Suppressor macrophage treated with lipopolysaccharide for 1 hour (primary cell): ENCODE data around the gene ZHX3.

Source experiments
- DNase-seq, 3 donors: peaks; one replicate each; pipeline ENCODE4 v3.0.0-alpha.2; 2020 to 2022

The ZHX3 gene

DNA sequence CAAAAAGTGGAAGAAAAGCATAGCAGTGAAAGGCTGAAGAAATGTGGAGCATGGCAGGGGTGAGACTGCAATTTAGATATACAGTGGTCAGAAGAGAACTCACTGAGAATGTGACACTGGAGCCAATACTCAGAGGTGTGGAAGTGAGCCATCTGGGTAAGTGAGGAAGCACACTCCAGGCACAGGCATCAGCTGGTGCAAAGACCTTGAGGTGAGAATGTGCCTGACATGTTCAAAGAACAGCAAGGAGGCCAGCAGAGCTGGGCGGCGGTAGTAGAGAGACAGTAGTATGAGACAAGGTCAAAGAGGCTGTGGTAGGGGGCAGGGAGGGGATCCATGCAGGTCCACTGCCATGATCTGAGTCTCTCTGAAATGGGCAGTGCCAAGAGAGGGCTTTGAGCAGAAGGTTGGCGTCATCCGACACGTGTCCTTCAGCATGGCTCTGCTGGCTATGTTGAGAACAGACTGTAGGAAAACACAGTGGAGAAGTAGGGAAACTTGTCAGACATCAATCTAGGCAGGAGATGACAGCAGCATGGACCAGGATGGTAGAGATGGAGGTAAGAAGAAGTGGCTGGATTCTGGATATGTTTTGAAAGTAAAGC is 95.8 kb downstream of the ZHX3 start:
- DNase-seq: no peak

DNA sequence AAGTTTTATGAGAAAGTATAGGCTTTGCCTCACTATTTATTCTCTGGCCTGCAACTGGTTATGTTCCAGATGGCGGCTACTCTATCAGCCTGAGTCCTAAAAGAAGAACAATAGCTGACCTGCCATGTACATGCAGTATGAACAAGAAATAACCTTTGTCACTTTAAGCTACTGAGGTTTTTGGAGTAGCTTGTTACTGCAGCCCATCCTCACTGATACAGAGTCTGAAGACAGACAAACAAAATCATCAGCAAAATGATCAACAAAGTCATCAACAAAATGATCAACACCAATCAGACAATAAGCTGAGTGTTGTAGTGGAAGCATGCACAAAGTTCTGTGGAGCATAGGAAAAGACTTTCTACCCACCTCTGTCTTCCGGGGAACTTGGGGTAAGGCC is 97.7 kb downstream of the ZHX3 start:
- DNase-seq: no peak

DNA sequence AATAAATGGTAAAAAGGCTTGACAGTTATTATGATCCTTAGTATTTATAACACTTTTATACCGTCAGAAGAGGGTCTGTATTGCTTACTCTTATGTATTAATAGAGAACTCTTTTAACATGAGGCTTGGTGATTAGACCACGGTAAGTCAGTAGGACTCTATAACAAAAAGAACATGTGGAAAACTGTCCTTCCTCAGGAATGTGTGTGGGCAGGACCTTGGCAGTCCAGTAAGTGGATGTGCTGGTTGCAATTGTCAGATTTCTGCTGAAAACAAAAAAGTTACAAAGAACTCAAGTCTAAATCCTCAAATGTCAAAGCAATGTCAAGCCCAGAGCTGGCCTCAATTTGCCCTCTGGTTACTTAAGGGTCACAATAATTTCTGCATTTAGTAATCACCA is 99.1 kb downstream of the ZHX3 start:
- DNase-seq: no peak

DNA sequence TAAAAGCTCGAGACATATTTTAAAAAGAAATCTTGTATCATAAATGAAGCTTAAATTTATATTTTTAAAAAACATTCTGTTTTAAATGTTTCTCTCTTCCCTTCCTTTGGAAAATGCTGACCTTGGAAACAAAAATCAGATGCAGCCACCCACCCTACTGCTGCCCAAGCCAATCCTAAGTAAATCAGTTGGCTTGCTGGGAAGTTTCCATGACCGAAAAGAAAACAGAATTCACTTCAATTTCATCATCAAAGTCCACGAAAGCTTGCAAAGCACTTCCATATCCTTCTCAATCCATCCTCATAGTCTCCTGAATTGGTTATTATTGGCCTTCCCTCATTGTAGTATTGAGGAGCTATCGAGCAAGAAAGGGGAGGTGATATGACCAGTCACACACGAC is 100.1 kb downstream of the ZHX3 start:
- no peak for DNase-seq

DNA sequence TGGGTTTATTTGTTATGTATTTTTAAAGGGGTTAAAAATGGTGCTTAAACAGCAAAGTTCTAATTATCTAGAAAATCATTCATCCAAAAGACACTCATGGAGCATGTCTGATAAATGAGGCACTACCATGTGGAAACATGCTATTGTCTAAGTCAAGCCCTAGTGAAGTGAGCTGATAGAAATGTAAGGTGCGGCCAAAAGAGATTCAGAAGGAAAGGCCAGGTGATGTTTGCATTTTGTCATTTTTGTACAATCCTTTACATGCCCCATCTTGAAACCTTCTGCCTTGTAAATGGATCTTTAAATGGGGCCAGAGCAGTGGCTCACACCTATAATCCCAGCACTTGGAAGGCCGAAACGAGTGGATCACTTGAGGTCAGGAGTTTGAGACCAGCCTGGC is 102.9 kb downstream of the ZHX3 start:
- no peak for DNase-seq

DNA sequence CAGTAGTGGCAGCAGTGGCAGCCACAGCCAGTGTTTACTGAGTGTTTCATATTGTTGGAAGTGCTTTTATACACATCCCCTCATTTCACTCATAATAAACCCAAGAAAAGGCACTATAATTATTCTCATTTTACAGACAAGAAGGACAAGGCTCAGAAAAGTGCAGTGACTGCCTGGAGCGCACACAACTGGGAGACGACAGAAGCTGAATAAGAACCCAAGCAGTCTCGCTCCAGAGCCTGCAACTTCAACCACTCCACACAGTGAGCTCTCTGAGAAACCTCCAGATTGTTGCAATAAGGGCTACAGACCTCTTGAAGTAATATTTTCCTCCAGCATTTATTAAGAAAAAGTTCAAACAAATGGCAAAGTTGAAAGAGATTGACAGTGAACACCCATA is 103.3 kb downstream of the ZHX3 start:
- no peak for DNase-seq

DNA sequence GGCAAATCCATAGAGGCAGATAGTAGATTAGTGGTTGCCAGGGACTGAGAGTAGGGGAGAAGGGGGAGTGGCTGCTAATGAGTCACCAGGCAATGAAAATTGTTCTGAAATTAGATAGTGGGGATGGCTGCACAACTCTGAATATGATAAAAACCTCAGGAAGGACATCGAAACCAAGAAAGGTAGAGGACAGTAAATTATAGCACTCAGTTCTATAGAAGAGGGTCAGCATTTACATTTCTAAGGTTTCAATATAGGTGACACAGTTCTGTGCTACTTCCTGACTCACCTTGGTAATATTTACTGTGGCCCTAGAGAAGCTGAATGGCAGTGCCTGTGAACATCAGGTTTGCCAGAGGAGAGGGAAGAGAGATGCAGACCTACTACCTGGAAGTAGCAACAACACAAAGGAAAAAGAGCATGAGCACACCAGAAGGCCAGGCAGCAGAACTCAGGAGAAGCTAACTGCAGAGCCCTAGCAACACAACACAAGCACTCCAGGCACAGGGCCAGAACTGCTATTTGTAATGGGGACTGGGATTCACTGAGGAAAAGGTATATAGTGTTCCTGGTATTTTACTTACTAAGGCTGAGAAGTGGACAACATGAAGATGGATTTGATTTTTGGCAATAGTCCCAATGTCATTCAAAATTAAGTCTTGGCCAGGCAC is 104.2 kb downstream of the ZHX3 start:
- DNase-seq: no peak

DNA sequence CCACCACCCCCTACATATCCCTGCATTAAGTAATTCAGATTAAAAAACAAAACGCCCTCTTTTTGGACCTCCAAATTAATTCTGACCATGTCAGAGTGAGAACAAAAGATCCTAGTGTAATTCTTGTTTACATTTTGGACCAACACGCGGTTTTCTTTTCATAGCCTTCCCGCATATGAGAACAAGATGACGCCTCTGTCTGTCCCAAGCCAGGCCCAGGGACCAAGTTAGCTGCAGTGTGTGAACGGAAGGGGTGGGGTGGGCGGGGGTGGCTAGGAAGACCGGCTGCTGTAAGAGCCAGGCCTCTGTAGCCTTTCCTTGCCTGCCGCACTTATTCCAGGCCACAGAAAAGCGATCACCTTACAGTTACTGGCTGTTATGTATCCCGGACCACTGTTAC is 112.2 kb downstream of the ZHX3 start:
- DNase-seq: no peak

DNA sequence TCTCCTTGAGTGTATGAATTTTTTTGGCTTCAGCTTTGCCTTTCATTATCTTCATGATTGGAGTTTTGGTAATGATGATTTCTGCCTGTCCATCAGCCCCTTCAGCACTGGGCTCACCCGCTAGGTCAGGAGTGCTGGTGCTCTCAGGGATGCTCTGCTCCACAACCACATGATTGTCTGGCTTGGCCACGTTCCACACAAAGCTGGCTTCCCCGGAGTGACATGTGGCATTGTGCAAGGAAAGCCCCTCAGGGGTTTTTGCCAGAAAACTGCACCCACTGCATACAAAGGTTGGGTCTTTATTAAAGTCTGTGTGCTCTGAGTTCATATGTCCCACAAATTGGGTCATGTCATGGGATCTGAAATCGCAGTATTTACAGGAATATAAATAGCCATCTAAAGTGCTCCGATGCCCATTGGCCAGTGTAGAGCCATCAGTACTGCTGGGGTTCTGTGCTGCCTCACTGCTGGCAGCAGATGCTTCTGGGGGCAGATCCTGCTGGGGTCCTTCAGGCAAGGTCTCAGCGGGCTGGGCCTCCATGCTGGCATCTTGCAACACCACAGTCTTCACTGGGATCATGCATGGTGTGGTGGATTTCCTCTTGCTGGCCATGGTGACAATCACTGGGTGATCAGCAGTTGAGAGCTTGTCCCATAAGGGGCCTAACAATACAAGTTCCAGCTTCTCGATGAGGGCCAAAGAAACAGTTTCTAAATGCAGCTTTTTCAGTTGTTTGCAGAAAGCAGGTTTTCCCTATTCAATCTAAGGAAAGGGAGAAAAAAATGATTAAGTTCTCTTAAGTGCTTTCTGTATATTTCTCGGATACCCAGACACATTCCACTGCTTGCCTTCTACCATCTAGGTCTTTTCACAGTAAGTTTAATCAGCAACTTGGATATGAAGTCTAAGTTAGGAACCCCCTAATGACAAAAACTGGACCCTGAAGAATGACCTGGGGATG is 112.9 kb downstream of the ZHX3 start:
- no peak for DNase-seq

DNA sequence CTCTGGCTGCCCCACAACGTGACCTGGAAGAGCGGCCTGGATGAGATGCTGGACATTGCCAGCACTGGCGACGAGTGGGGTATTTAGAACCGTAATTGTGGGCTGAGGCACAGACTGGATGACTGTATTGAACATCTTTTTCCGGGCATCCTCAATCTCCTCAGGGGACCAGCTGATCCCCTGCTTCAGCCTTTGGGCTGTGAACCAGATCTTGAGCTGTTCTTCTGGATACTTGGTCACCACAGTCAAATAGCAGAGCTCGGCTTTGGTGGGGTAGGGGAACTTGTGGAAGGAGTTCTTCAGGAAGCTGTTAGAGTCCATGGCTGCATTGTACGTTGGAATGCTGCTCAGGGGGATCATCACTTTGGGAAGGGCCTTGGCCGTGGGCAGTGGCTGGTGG is 113.9 kb downstream of the ZHX3 start:
- DNase-seq: no peak

DNA sequence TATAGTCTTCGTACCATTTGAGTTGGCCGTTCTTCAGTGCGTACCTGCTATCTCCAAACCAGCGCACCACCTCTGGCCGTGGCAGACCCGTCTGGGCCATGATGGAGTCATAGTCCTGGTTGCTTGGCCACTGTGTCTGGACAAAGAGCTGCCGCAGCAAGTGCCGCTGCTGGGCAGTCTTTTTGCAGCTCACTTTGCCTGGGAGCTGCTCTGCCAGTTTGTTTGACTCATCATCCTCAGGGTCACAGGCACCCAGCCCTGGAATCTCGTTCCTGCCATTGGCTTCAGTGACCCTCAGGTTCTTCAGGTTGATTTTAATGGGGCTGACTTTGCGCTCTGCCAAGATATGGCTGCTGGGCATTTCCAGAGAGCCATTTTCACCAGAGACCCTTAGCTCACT is 115.1 kb downstream of the ZHX3 start:
- no peak for DNase-seq

DNA sequence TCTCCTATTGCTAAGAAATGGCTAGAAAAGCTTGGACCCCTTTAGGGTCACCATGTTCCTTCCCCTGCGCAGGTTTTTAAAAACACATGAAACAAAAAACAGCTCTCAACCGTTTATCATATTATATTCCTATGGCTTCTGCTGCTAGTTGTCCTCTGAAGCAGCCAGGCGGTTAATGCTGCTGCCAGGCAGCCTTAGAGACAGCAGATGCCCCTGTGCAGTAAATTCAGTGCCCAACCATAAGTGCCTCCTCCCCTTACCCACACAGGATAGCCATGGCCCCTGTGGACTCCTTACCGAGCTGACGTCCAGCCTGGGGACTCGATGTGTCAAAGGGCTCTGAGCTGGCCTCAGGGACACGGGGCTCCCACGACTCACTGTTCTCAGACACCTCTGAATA is 115.8 kb downstream of the ZHX3 start:
- no peak for DNase-seq

DNA sequence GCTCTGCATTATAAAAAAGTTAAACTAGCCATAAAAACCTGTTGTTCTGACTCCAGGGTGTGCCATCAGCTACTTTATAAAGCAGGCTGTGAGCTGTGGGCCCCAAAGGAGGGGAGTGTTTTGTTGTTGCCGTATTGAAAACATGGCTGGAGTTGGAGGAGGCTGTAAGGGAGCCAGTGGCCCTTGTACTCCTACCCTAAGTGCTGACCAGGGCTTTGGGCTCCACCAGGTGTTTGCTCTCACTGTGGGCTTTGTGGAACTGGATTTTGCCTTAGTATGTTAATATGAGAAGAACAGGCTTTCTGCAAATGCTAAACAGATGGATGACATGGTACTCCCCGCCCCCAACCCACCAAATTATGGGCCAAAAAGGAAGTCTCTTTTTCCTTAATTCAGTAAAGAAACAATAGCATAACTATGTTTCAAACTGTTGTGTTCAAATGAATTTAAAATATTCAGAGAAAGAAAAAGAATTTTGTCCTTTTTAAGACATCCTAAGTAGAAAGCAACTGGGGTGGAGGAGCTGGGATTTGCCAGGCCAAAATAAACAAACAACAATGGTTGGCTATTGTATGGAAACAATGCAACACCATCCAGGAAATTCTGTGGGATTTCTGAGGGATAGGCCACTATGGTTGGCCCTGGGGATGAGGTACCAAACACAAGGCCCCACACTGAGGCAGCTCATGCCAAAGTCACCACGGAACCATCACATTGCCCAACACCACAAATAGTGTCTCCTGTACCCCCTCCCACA is 116.9 kb downstream of the ZHX3 start:
- no peak for DNase-seq

DNA sequence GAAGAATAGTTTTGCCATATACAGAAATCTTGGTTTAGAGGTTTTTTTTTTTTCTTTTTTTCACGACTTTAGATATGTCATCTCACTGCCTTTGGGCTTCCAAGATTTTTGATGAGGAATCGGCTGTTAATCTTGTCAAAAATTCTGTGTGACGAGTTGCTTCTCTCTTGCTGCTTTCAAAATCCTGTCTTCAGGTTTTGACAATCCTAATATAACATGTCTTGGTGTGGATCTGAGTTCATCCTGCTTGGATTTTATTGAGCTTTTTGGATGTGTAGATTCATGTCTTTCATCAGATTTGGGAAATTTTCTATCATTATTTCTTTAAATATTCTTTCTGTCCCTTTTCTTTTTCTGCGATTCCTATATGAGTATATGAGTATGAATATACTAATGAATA is 119.1 kb downstream of the ZHX3 start:
- no peak for DNase-seq

DNA sequence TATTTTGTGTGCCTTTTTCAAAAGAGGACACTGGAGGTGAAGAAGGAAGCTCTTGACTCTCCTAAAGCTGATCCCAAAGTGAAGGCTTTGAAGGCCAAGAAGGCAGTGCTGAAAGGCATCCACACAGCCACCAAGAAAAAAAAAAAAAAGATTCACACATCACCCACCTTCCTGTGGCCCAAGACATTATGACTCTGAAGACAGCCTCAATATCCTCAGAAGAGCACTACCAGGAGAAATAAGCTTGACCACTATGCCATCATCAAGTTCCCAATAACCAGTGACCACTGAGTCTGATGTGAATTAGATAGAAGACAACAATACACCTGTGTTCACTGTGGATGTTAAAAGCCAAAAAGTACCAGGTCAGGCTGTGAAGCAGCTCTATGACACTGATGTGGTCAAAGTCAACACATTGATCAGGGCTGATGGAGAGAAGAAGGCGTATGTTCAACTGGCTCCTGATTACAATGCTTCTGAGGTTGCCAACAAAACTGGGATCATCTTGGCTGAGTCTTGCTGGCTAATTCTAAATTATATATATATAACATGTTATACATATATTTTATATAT is 120.8 kb downstream of the ZHX3 start:
- DNase-seq: no peak

DNA sequence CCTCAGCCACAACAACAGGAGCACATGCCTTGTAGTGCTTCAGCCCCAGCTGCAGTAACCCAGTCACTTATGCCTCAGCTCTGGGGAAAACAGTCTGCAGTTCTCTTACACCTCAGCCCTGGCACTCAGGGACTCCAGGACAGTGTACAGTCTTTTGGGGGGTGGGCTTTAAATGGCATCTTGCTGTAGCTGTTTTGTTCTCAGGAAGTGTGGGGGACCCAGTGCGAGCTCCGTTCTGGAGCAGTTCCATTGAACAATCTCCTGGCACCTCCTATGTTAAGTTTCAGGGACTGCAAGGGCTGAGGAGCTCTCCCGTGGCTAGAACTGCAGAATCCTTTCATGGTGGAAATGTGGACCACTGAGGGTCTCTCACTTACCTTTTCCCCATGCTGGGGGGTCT is 125.0 kb downstream of the ZHX3 start:
- DNase-seq: no peak

DNA sequence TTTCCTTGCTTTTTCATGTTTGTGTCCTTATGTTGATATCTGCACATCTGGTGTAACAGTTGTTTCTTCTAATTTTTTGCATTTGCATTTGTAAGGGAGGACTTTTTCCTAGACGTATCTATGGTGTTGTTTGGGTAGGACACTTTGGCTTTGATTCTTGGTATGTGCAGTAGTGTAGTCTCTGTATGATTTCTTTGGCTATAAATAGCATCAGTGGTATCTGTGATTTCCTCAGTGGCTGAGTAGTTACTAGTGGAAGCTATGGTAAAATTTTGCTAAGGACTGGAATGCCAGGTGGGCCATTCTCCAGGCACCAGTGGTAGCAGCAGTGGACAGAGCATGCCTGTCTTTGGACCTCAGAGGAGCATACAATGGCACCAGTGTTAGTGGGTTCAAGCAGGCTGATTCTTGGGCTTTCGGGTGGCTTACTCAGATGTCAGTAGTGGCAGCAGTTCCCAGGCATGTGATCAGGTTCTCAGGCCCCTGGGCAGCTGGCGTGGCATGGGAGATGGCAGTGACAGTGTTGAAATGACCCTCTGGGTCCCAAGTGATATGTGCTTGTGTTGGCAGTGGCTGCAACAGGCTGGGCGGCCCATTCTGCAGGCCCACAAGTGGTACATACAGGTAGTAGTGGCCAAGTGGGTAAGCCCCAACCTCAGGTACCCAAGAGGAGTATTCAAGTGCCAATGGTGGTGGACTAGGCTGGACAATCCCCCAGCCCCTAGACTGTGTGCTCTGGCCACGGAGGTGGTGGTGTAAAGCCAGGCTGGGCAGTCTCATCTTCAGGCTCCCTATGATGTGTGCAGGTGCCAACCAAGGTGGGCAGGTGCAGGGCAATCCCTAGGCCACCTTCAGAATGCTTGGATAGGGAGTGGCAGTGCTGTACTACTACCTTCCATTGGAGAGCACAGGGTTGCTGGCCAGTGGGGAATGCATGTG is 125.7 kb downstream of the ZHX3 start:
- DNase-seq: no peak

DNA sequence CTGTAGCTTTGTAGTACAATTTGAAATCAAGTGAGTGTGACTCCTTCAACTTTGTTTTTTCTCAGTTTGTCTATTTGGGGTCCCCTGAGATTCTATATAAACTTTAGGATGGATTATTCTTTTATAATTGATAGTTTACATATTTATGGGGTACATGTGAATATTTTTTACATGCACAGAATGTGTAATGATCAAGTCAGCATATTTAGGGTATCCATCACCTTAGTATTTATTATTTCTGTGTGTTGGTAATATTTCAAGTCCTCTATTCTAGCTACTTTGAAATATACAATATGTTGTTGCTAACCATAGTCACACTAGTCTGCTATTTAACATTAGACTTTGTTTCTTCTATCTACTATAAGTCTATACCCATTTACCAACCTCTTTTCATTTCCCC is 129.9 kb downstream of the ZHX3 start:
- DNase-seq: no peak

DNA sequence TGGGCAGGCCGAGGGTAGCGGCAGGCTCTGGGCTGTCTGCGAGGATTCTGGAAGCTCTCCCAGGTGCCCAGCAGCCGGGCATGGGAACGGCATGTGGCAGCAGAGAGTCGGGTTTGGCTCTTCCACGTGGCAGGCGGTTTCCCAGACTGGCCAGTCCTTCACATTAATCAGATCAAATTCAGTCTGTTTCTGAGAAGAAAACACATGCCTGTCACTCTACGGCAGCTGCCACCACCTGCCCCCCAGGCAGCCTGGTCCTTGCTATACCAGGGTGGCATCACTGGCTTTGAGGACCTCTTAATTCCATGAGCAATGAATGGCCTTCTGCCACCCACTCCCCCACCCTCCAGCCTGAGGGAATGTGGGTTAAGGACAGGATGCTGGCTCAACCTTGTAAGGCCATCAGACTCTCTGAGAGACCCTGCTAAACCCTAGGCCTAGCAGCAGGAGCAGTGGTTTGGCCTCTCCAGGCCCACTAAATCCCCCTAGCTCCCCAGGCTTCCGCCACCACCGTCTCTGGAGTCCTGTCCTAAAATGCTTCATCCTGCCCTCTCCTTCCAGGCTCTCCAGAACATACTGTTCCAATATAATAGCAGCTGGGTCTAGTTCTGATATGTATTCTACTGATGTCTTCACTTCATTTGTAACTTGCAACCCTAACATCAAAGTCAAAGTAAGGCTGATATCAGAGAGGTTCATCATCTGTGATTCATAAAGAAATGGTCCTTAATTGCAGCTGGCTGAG is 132.3 kb downstream of the ZHX3 start:
- no peak for DNase-seq

DNA sequence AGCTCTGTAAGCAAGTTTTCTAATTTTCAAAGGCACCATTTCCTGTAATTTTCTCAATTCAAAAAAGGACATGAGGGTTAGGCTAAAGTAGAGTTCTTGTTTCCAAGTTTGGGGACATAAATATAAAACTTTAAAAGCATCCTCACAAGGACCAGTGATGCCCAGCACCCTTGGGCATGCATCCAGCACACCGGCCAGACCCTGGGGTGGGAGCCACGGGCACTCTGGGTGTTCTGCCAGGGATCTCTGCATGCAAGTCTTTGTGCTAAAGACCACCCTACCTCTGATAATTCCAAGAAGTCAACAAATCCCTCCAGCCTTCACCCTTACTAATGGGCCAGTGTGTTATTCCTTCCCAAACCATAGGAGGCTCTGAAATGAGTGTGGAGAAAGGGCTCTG is 133.7 kb downstream of the ZHX3 start:
- no peak for DNase-seq

DNA sequence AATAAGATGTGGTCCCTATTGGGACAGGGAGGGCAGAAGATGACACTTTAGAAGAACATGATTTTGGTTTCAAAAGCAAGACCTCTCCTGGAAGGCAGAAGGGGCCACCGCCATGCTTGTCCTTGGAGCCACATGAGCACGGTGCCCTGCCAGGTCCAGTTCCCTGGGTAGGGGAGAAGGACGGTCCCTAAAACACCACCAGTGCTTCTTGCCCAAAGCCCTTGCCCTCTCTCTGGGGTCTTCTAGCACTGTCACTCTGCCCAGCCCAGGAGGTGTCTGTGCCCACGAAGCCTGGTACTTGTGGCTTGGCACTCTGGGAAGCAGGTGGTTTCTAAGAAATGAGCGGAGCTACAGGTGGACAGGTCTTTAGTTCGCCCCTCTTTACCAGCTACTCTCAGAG is 134.1 kb downstream of the ZHX3 start:
- no peak for DNase-seq
